ENCODE measurements around the gene CCDC57.

- TF ChIP-seq CTCF (optimal IDR thresholded peaks at IDR 0.05 in 1 of 3, IDR thresholded peaks at IDR 0.05 in 1 of 3, conservative IDR thresholded peaks at IDR 0.05 in 1 of 3; ENCODE audit: extremely low read depth in 1 of 3, insufficient read depth in 2 of 3, low read length in 3 of 3) (no peak), EZH2 (IDR thresholded peaks at IDR 0.05; ENCODE audit: low read length) (no peak)
Observed at GRCh38 chr17:82231312-82231561, 18.6 kb upstream of the CCDC57 start.

Data from keratinocyte (primary cell).